K562 (cell line): ENCODE data around the gene TNFAIP3. TPM values are rescaled to one million over a fixed set of nuclear protein-coding genes. Genes with fewer than 3 reads are reported as not detected.

Experiments
- ARNT ChIP-seq, 2 experiments: fragments of 450-650 bp; IDR thresholded peaks; 2 replicates each; pipeline ENCODE4 v1.6.1; 2016; ENCODE audit warnings: mild to moderate bottlenecking in 1 of 2
- ATF1 ChIP-seq, 2 experiments: fragments of 450-650 bp in 1 of 2; IDR thresholded peaks; 2 replicates each; pipeline ENCODE4 v1.6.1; 2016; ENCODE audit warnings: missing compliant biosample characterization in 1 of 2, missing genetic modification characterization in 1 of 2
- CBX1 ChIP-seq: sonication (generic); IDR thresholded peaks from 2 replicates; pipeline ENCODE4 v1.6.1; 2016; ENCODE audit warnings: antibody characterized with exemption, low read depth, mild to moderate bottlenecking
- FOXK1 ChIP-seq: sonication (generic); formaldehyde crosslinking; IDR thresholded peaks from 2 replicates; pipeline ENCODE4 v1.8.0; 2022; ENCODE audit warnings: missing genetic modification reagents, mild to moderate bottlenecking, borderline replicate concordance
- HDAC6 ChIP-seq: IDR thresholded peaks from 2 replicates; pipeline ENCODE4 v1.6.1; 2012; ENCODE audit warnings: low read depth, mild to moderate bottlenecking, control low read depth, inconsistent platforms, low read length, moderate library complexity
- HNRNPLL ChIP-seq: fragments of 200-400 bp; formaldehyde crosslinking; IDR thresholded peaks from 2 replicates; pipeline ENCODE4 v1.6.1; 2017; ENCODE audit warnings: low read length, low read depth, mild to moderate bottlenecking; ENCODE audit not compliant: poor library complexity, severe bottlenecking
- IFI16 ChIP-seq: fragments of 250-450 bp; sonication (Bioruptor Pico); IDR thresholded peaks from 2 replicates; pipeline ENCODE4 v2.1.2; 2022; ENCODE audit warnings: mild to moderate bottlenecking, inconsistent platforms
- KDM2B ChIP-seq: fragments of 250-450 bp; sonication (Bioruptor Pico); IDR thresholded peaks from 2 replicates; pipeline ENCODE4 v1.8.0; 2021; ENCODE audit warnings: mild to moderate bottlenecking, moderate library complexity
- KLF16 ChIP-seq: IDR thresholded peaks from 2 replicates; pipeline ENCODE4 v1.6.1; 2016; ENCODE audit warnings: antibody characterized with exemption
- LCOR ChIP-seq: sonication (generic); formaldehyde crosslinking; IDR thresholded peaks from 2 replicates; pipeline ENCODE4 v1.8.0; 2022; ENCODE audit warnings: mild to moderate bottlenecking, missing genetic modification reagents
- MBD2 ChIP-seq: sonication (generic); IDR thresholded peaks from 2 replicates; pipeline ENCODE4 v1.6.1; 2016; ENCODE audit warnings: low read depth, borderline replicate concordance
- MEF2D ChIP-seq: conservative IDR thresholded peaks from 2 replicates; pipeline ENCODE4 v1.6.1; 2016; ENCODE audit warnings: low read depth, missing genetic modification characterization, missing compliant biosample characterization
- NFIC ChIP-seq: fragments of 450-650 bp; IDR thresholded peaks from 2 replicates; pipeline ENCODE4 v1.6.1; 2017; ENCODE audit warnings: mild to moderate bottlenecking, inconsistent platforms
- NR2C2 ChIP-seq, 2 experiments: fragments of 200-800 bp in 1 of 2; sonication (Bioruptor generic) in 1 of 2; sonication (generic) in 1 of 2; formaldehyde crosslinking in 1 of 2; IDR thresholded peaks; 2 replicates each; pipeline versions ENCODE4 v1.6.1 to v1.8.0; 2016 to 2022; ENCODE audit warnings: mild to moderate bottlenecking in 1 of 2, missing compliant biosample characterization in 1 of 2, missing genetic modification characterization in 1 of 2, missing genetic modification reagents in 1 of 2
- POLR2H ChIP-seq: IDR thresholded peaks from 2 replicates; pipeline ENCODE4 v1.6.1; 2016; ENCODE audit warnings: missing genetic modification characterization, low read depth, mild to moderate bottlenecking, control low read depth, missing compliant biosample characterization, moderate library complexity
- RBM25 ChIP-seq: fragments of 200-400 bp; formaldehyde crosslinking; IDR thresholded peaks from 2 replicates; pipeline ENCODE4 v1.6.1; 2018; ENCODE audit warnings: low read length, low read depth, moderate library complexity; ENCODE audit not compliant: severe bottlenecking
- SMAD1 ChIP-seq: fragments of 150-350 bp; IDR thresholded peaks from 2 replicates; pipeline ENCODE4 v1.6.1; 2014; ENCODE audit warnings: low read length, low read depth; ENCODE audit not compliant: partially characterized antibody
- TCFL5 ChIP-seq: fragments of 250-450 bp; sonication (Bioruptor Pico); conservative IDR thresholded peaks from 2 replicates; pipeline ENCODE4 v1.6.1; 2021; ENCODE audit warnings: mild to moderate bottlenecking, moderate library complexity, matching md5 sums
- TOE1 ChIP-seq, 2 experiments: fragments of 450-650 bp in 1 of 2; sonication (generic) in 1 of 2; formaldehyde crosslinking in 1 of 2; IDR thresholded peaks; 2 replicates each; pipeline versions ENCODE4 v1.7.1 to v1.8.0; 2016 to 2022; ENCODE audit warnings: borderline replicate concordance in 2 of 2, mild to moderate bottlenecking in 2 of 2, antibody characterized with exemption in 1 of 2, inconsistent platforms in 1 of 2, low read depth in 1 of 2, missing genetic modification reagents in 1 of 2, moderate library complexity in 1 of 2
- ZBED1 ChIP-seq: IDR thresholded peaks from 2 replicates; pipeline ENCODE4 v1.6.1; 2014
- ZBTB1 ChIP-seq: sonication (generic); formaldehyde crosslinking; IDR thresholded peaks from 2 replicates; pipeline ENCODE4 v1.8.1; 2023; ENCODE audit warnings: missing genetic modification reagents, low read depth, mild to moderate bottlenecking, borderline replicate concordance
- ZNF133 ChIP-seq: fragments of 250-450 bp; sonication (Bioruptor Pico); IDR thresholded peaks from 2 replicates; pipeline ENCODE4 v1.4.0; 2020; ENCODE audit warnings: mild to moderate bottlenecking
- ZNF165 ChIP-seq: fragments of 250-450 bp; sonication (Bioruptor Pico); IDR thresholded peaks from 2 replicates; pipeline ENCODE4 v1.4.0; 2020; ENCODE audit warnings: borderline replicate concordance
- ZNF584 ChIP-seq: fragments of 200-800 bp; sonication (Bioruptor generic); IDR thresholded peaks from 2 replicates; pipeline ENCODE4 v1.6.1; 2016; ENCODE audit warnings: low read depth, mild to moderate bottlenecking, missing genetic modification characterization, missing compliant biosample characterization
- ZNF592 ChIP-seq: fragments of 450-650 bp; IDR thresholded peaks from 2 replicates; pipeline ENCODE4 v1.6.1; 2017; ENCODE audit warnings: antibody characterized with exemption, mild to moderate bottlenecking
- polyA plus RNA-seq, 8 experiments: library from polyadenylated mRNA; depleted of rRNA in 4 of 8; stranded (reverse) in 5 of 8; unstranded in 3 of 8; fragments of >200 nt; fragmentation: Nextera tagmentation in 2 of 8; fragmentation: Illumina TruSeq in 1 of 8; extraction: Ambion mirVana in 2 of 8; extraction: Trizol in 1 of 8; gene quantifications; 2 replicates each; pipeline versions ENCODE4 v1.2.1 to v1.2.3, GENCODE V29; 2011 to 2014; ENCODE audit warnings: inconsistent platforms in 1 of 8, missing spikeins in 1 of 8
- total RNA-seq, 7 experiments: library from RNA; depleted of rRNA in 6 of 7; stranded (reverse); fragments of >200 nt in 6 of 7; fragmentation: Illumina TruSeq in 2 of 7; extraction: Trizol in 2 of 7; gene quantifications; 2 replicates each; pipeline versions ENCODE4 v1.2.1 to v1.2.3, GENCODE V29; 2011 to 2021; ENCODE audit warnings: low replicate concordance in 1 of 7

Gene TNFAIP3
- total and polyA plus RNA-seq, 9 of the 15 experiments (the other 6 are each of a cell fraction or from before 2014, with no cell fraction given), result 0.79 to 17.0 (median 6.4) TPM

- TF ChIP-seq MEF2D (tag) (no peak), KDM2B (CRISPR knock-in tag) (no peak), ZNF165 (CRISPR knock-in tag) (no peak), KLF16 (no peak), HDAC6 (no peak), TCFL5 (CRISPR knock-in tag) (no peak), IFI16 (CRISPR knock-in tag) (no peak), SMAD1 (no peak), ZBED1 (no peak), NR2C2 (CRISPR knock-in tag; IDR thresholded peaks at IDR 0.05) (no peak; the same call in none of the 2 replicates), NR2C2 (tag; IDR thresholded peaks at IDR 0.05) (no peak), ZNF133 (CRISPR knock-in tag) (no peak), RBM25 (no peak), ZNF584 (CRISPR knock-in tag) (no peak), POLR2H (tag) (no peak), ZBTB1 (CRISPR knock-in tag) (no peak), ZNF592 (no peak), FOXK1 (no peak), HNRNPLL (no peak), CBX1 (no peak), TOE1 (IDR thresholded peaks at IDR 0.05; ENCODE audit: borderline replicate concordance) (no peak), TOE1 (CRISPR knock-in tag; IDR thresholded peaks at IDR 0.05; ENCODE audit: borderline replicate concordance, low read depth) (peak; percentile 12; the same call in 1 of the 2 replicates), MBD2 (no peak), ATF1 (CRISPR knock-in tag; IDR thresholded peaks at IDR 0.05) (no peak), ATF1 (tag; IDR thresholded peaks at IDR 0.05) (0 out of 2 replicates have a peak, but pooled peaks have one; percentile 17), NFIC (peak; percentile 1; the same call in 1 of the 2 replicates), ARNT (IDR thresholded peaks at IDR 0.05) (no peak), LCOR (CRISPR knock-in tag) (no peak)
These were observed 838 bp downstream of the TNFAIP3 start (continued) for GRCh38 chr6:137867685-137868509.
